NCI-H187 (cell line): ENCODE results near the gene EXOC5.
"Not testable (repeated sequence)": the region's sequence is repeated elsewhere in the genome, so short reads cannot be mapped to it uniquely, and the experiment has no call there.

Experiments used
- DNase-seq, 2 experiments: peaks; one replicate each; lab custom pipeline; 2025; lab: John Stamatoyannopoulos, UW

The EXOC5 gene

GRCh38 chr14:57259672-57260071, 9.0 kb downstream of the EXOC5 start:
- no peak for DNase-seq

- not testable (repeated sequence) for DNase-seq
Observed at GRCh38 chr14:57258221-57258620, 10.5 kb downstream of the EXOC5 start.

GRCh38 chr14:57254884-57255283, 13.8 kb downstream of the EXOC5 start:
- no peak for DNase-seq

- DNase-seq = no peak
Observed at GRCh38 chr14:57246933-57247657, 21.6 kb downstream of the EXOC5 start.

- DNase-seq = no peak
Observed at GRCh38 chr14:57245941-57246340, 22.8 kb downstream of the EXOC5 start.

DNA sequence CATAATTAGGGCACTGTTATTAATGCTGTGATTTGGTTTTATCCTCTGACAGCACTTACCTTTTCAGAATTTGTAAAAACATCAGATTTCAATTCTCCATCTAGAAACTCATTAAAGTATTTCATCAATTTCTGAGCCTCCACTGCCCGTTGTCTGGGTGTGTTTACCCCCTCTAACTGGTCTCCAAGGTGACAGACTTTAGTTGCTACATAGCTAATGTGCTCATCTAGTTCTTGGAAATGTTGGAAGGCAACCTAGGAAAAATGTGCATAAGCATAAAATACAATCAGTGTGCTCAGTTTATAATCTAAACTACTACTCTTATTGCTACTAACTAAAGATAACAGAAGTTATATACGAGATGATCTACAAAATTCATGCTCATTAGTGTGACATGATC, 24.6 kb downstream of the EXOC5 start:
- no peak for DNase-seq

GRCh38 chr14:57243320-57243719, 25.4 kb downstream of the EXOC5 start:
- DNase-seq = no peak

DNA sequence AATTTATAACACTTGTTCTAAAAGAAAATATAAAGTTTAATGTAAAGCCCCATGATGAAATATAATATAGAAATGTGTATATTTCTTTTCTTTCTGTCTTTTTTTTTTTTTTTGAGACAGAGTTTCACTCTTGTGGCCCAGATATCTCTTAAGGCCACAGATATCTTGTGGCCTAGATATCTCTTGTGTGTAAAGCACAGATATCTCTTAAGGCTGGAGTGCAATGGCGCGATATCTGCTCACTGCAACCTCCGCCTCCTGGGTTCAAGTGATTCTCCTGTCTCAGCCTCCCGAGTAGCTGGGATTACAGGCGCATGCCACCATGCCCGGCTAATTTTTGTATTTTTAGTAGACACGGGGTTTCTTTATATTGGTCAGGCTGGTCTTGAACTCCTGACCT, 28.6 kb downstream of the EXOC5 start:
- not testable (repeated sequence) for DNase-seq

DNA sequence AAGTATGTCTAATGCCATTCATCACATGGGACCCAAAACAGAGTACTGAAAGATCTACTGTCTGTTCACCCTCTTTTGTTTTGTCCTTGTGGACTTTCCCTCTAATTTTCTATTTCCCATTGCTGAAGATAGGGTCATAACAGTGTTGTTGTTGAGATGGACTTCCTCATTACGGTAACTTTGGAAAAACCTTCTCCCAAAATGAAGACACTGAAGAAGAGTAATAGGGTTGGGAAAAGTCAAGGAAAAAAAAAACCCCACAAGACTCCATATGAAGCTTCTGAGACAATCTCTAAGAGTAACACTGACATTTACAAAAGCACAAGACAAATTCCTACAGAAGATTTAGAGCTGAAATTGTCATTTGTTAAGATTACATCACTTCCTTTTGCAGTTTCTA, 36.7 kb downstream of the EXOC5 start:
- no peak for DNase-seq

- not testable (repeated sequence) for DNase-seq
Observed at GRCh38 chr14:57228320-57228719, 40.4 kb downstream of the EXOC5 start.

DNA sequence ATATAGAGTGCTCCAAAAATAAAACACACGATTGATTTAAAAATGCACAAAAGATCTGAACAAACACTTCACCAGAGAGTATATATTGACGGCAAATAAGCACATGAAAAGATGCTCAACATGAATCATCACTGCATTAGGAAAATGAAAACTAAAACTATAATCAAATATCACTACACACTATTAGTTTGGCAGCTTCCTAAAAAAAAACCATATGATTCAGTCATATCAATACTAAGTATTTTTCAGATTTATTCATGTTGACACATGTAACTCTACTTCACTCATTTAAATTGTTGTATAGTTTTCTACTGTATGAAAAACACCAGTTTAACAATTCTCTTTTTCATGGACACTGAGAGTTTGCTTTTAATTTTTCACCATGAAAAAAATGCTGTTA, 41.6 kb downstream of the EXOC5 start:
- DNase-seq = no peak

DNA sequence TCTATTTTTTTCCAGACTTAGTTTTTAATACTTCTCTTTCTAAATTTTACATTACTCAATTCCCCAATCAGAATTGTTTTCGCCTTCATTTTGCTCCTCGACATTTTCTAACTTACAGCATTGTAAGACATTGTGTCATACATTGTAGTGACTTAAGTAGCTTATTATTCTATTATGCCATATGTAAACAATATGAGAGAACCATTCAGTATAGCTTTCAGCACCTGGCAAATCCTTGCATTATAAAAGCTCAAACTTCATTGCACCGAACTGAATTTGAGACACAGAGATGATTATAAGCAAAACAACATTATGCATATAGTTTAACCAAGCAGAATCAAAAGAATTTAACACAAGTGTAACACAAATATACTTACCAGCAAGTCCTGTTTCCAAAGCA, 46.8 kb downstream of the EXOC5 start:
- no peak for DNase-seq

DNA sequence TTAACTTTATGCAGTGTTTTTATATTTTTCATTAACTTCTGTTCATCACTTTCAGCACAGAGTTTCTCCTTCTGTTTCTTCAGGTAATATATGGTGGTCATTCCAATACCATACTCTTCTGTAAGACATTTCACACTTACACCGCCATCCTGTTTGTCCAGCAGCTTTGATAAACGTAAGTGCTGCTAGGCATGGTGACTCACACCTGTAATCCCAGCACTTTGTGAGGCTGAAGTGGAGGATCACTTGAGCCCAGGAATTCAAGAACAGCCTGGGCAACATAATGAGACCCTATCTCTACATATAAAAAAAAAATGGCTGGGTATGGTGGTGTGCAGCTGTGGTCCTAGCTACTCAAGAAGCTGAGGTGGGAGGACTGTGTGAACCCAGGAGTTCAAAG, 55.8 kb downstream of the EXOC5 start:
- no peak for DNase-seq

DNA sequence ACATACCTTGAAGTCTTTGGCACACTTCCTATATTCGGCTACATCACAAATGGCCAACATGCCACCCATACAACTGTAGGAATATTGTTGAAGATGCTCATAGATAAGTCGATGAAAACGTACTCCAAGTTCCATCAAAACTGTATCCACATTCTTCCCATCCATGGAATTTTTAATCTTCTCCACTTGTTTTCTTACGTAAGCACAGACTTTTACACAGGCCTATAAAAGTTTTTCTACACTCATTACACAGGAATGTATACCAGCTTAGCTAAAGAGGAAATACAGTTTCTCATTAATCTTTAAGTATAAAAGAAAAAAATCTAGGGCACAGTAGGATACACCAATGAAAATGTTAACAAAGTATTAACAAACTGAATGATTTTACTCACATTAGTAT, 59.1 kb downstream of the EXOC5 start:
- no peak for DNase-seq

- DNase-seq = no peak
Observed at GRCh38 chr14:57205938-57206337, 62.8 kb downstream of the EXOC5 start.

- not testable (repeated sequence) for DNase-seq
Observed at GRCh38 chr14:57202672-57203071, 66.0 kb downstream of the EXOC5 start.

- DNase-seq = no peak
Observed at GRCh38 chr14:57199921-57200320, 68.8 kb downstream of the EXOC5 start.

- DNase-seq = no peak
Observed at GRCh38 chr14:57189070-57189469, 79.6 kb downstream of the EXOC5 start.

- DNase-seq = no peak
Observed at GRCh38 chr14:57182760-57183503, 85.8 kb downstream of the EXOC5 start.

- DNase-seq = no peak
Observed at GRCh38 chr14:57179273-57179672, 89.4 kb downstream of the EXOC5 start.

- no peak for DNase-seq
Observed at GRCh38 chr14:57174466-57174865, 94.2 kb downstream of the EXOC5 start.

- no peak for DNase-seq
Observed at GRCh38 chr14:57171903-57172302, 96.8 kb downstream of the EXOC5 start.

- DNase-seq = no peak
Observed at GRCh38 chr14:57171363-57171762, 97.3 kb downstream of the EXOC5 start.

DNA sequence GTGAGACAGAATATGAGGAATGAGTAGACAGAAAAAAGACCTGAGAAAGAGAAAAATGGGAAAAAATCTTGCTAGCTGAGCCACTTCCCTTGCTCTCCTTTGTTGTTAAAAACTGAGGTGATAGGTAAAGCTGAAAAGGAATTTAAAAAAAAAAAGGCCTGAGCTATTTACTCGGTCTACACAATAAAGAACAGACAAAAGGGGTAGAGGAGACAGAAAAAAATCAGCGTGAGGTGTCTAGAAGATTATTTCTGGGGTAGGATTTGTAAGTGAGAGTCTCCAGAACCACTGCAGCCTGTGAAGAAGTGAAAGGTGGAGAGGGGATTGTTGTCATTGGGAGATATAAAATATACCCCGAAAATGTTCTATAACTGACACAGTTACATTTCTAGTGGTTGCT, 98.8 kb downstream of the EXOC5 start:
- no peak for DNase-seq
